Measurements from ENCODE around the gene CD244.

Gene CD244

GRCh38 chr1:160844447-160845232 is 18.0 kb downstream of the CD244 start:
- no peak for DNase-seq

GRCh38 chr1:160841079-160841478 is 21.6 kb downstream of the CD244 start:
- DNase-seq, result no peak

- DNase-seq, result no peak
These were observed 22.9 kb downstream of the CD244 start for GRCh38 chr1:160839746-160840145.

- no peak for DNase-seq
These were observed 23.8 kb downstream of the CD244 start for GRCh38 chr1:160838888-160839287.

- peak; percentile 10 for DNase-seq
These were observed 25.0 kb downstream of the CD244 start for GRCh38 chr1:160837558-160838205.

GRCh38 chr1:160836981-160837557 is 25.6 kb downstream of the CD244 start:
- no peak for DNase-seq

- no peak for DNase-seq
These were observed 26.1 kb downstream of the CD244 start for GRCh38 chr1:160836561-160836960.

- DNase-seq, result no peak
These were observed 26.9 kb downstream of the CD244 start for GRCh38 chr1:160835751-160836150.

- DNase-seq, result no peak
These were observed 27.6 kb downstream of the CD244 start for GRCh38 chr1:160834945-160835565.

- DNase-seq, result peak; percentile 5
These were observed 32.1 kb downstream of the CD244 start for GRCh38 chr1:160830321-160831153.

- DNase-seq, result no peak
These were observed 32.9 kb downstream of the CD244 start for GRCh38 chr1:160829766-160830165.

- DNase-seq, result no peak
These were observed 35.3 kb downstream of the CD244 start for GRCh38 chr1:160827418-160827817.

- no peak for DNase-seq
These were observed 36.1 kb downstream of the CD244 start for GRCh38 chr1:160826546-160826945.

- DNase-seq, result no peak
These were observed 39.4 kb downstream of the CD244 start for GRCh38 chr1:160823296-160823695.

- DNase-seq, result no peak
These were observed 41.1 kb downstream of the CD244 start for GRCh38 chr1:160821627-160822026.

GRCh38 chr1:160819186-160819585 is 43.5 kb downstream of the CD244 start:
- DNase-seq, result no peak

GRCh38 chr1:160818207-160818937 is 44.3 kb downstream of the CD244 start:
- no peak for DNase-seq

- no peak for DNase-seq
These were observed 47.8 kb downstream of the CD244 start for GRCh38 chr1:160814856-160815255.

- DNase-seq, result no peak
These were observed 48.4 kb downstream of the CD244 start for GRCh38 chr1:160814316-160814715.

GRCh38 chr1:160813215-160813614 is 49.5 kb downstream of the CD244 start:
- DNase-seq, result no peak

- DNase-seq, result no peak
These were observed 51.5 kb downstream of the CD244 start for GRCh38 chr1:160811147-160811546.

- DNase-seq, result no peak
These were observed 52.2 kb downstream of the CD244 start for GRCh38 chr1:160810486-160810885.
